HL-60 (cell line): ENCODE data around the gene FBXL17.

Experiments
- DNase-seq, 2 experiments: peaks; one replicate each; pipeline ENCODE4 v3.0.0-alpha.2; 2010 to 2020; ENCODE audit warnings: low read depth in 1 of 2, low spot score in 1 of 2
- H3K27ac ChIP-seq: fragments of 250-450 bp; sonication (Bioruptor Pico); replicated peaks from 2 replicates; pipeline ENCODE4 v1.5.1; 2020; ENCODE audit warnings: mild to moderate bottlenecking, moderate library complexity
- H3K27me3 ChIP-seq: fragments of 250-450 bp; sonication (Bioruptor Pico); 2 replicates; pipeline ENCODE4 v1.5.1; 2021; ENCODE audit warnings: mild to moderate bottlenecking, moderate library complexity; ENCODE audit not compliant: insufficient read depth, poor library complexity, severe bottlenecking
- H3K4me3 ChIP-seq: replicated peaks from 2 replicates; pipeline ENCODE4 v1.5.1; 2011; ENCODE audit warnings: mild to moderate bottlenecking, control low read depth, low read length; ENCODE audit not compliant: insufficient read depth
- GABPA ChIP-seq: IDR thresholded peaks from 2 replicates; pipeline ENCODE4 v1.6.1; 2012; ENCODE audit warnings: low read depth
- POLR2AphosphoS5 ChIP-seq: IDR thresholded peaks from 2 replicates; pipeline ENCODE4 v1.6.1; 2012; ENCODE audit warnings: low read depth
- SPI1 ChIP-seq: IDR thresholded peaks from 2 replicates; pipeline ENCODE4 v1.6.1; 2012; ENCODE audit warnings: low read depth, mild to moderate bottlenecking, borderline replicate concordance
- TF ChIP-seq, protein P1 (sequence below): IDR thresholded peaks from 2 replicates; pipeline ENCODE4 v1.6.1; 2012; ENCODE audit warnings: low read depth; ENCODE audit not compliant: insufficient replicate concordance
- TF ChIP-seq, protein P2 (sequence below): IDR thresholded peaks from one replicate; pipeline ENCODE4 v1.5.1; 2011; ENCODE audit warnings: low read length, control low read depth, inconsistent platforms; ENCODE audit not compliant: insufficient read depth

Gene FBXL17

DNA sequence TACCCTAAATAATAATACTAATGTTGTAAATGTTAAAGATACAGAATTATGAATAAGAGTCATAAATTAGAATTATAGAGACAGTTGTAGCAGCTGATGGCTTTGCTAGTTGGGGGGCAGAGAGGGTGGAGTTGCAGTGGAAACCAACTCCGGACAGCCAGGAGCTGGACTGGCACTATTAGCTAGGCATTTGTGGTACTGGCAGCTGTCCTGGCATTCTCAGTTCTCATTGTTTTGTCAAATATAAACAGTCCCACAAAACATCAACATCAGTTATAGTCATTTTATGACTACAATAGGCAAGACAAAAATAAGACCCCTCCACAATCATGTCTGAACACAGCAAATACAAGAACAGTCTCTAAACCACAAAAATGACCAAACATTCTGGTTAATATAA is 2.8 kb upstream of the FBXL17 start:
- H3K27me3 ChIP-seq: no peaks in the 10 kb centered on the region
- TF ChIP-seq SPI1 (no peak), GABPA (no peak), POLR2AphosphoS5 (no peak)
- TF ChIP-seq, protein P1, sequence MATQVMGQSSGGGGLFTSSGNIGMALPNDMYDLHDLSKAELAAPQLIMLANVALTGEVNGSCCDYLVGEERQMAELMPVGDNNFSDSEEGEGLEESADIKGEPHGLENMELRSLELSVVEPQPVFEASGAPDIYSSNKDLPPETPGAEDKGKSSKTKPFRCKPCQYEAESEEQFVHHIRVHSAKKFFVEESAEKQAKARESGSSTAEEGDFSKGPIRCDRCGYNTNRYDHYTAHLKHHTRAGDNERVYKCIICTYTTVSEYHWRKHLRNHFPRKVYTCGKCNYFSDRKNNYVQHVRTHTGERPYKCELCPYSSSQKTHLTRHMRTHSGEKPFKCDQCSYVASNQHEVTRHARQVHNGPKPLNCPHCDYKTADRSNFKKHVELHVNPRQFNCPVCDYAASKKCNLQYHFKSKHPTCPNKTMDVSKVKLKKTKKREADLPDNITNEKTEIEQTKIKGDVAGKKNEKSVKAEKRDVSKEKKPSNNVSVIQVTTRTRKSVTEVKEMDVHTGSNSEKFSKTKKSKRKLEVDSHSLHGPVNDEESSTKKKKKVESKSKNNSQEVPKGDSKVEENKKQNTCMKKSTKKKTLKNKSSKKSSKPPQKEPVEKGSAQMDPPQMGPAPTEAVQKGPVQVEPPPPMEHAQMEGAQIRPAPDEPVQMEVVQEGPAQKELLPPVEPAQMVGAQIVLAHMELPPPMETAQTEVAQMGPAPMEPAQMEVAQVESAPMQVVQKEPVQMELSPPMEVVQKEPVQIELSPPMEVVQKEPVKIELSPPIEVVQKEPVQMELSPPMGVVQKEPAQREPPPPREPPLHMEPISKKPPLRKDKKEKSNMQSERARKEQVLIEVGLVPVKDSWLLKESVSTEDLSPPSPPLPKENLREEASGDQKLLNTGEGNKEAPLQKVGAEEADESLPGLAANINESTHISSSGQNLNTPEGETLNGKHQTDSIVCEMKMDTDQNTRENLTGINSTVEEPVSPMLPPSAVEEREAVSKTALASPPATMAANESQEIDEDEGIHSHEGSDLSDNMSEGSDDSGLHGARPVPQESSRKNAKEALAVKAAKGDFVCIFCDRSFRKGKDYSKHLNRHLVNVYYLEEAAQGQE: no peak
- TF ChIP-seq, protein P2, sequence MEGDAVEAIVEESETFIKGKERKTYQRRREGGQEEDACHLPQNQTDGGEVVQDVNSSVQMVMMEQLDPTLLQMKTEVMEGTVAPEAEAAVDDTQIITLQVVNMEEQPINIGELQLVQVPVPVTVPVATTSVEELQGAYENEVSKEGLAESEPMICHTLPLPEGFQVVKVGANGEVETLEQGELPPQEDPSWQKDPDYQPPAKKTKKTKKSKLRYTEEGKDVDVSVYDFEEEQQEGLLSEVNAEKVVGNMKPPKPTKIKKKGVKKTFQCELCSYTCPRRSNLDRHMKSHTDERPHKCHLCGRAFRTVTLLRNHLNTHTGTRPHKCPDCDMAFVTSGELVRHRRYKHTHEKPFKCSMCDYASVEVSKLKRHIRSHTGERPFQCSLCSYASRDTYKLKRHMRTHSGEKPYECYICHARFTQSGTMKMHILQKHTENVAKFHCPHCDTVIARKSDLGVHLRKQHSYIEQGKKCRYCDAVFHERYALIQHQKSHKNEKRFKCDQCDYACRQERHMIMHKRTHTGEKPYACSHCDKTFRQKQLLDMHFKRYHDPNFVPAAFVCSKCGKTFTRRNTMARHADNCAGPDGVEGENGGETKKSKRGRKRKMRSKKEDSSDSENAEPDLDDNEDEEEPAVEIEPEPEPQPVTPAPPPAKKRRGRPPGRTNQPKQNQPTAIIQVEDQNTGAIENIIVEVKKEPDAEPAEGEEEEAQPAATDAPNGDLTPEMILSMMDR: no peak
- no peak overlapping the region for H3K27ac ChIP-seq
- H3K4me3 ChIP-seq: no peak overlapping the region
- DNase-seq: no peak

DNA sequence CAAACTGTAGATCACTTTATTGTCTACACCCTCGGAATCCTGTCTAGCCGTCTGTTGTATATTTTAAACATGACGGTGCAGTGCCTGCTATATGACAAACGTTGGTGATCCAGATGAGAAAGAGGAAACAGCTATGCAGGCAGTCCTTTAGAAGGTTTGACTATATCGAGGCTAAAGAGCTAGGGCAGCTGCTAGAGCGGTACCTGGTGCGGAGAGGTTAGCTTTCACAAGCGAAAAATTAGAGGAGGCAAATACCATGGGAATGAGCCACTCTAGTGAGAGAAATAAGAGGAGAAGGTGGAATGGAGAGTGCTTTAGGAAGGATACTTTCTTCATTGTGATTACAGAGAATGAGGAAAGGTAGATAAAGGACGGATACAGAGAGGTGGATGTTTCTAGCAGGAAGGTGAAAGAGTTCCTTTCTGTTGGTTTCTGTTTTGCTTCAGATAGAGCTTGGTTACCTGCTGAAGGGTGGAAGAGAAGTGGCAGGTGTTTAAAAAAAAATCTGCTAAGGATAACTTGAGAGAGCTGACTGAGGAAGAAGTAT is 959 bp upstream of the FBXL17 start:
- no peaks in the 10 kb centered on the region for H3K27me3 ChIP-seq
- peak in 1 of 2 experiments; percentile 17 for DNase-seq
- H3K4me3 ChIP-seq: peak overlapping the region; percentile 69
- TF ChIP-seq, protein P2: no peak
- TF ChIP-seq GABPA (no peak), POLR2AphosphoS5 (no peak), SPI1 (no peak)
- TF ChIP-seq, protein P1: no peak
- peak overlapping the region; percentile 95 for H3K27ac ChIP-seq

DNA sequence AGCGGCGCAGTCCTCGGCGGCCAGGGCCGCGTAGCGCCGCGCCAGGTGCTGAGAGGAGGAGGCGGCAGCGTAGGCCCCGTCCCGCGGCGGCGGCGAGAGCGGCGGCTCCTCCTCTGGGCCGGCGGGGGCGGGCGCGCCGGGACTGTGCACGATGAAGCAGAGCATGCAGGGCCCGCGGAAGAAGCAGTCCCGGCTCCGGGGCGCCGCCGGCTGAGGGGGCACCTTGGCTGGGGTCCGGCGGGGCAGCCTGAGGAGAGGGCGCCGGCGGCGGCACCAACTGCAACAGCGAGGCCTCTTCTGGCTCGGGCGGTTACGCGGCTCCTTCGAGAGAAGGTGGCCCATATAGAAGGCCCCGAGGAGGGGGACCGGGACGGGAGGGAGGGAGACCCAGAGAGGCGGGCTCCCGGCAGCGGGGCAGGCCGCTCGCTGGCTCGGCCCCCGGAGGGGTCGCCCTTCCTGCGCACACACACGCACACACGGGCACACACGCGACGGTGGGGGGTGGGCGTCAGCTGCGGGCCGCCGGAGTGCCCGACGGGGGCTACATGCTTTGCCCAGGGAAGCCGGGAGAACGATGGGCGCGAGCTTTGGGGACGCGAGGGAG is 446 bp downstream of the FBXL17 start:
- peak overlapping the region; percentile 95 for H3K27ac ChIP-seq
- peak overlapping the region; percentile 69 for H3K4me3 ChIP-seq
- H3K27me3 ChIP-seq: no peaks in the 10 kb centered on the region
- TF ChIP-seq, protein P1: no peak
- TF ChIP-seq GABPA (no peak), POLR2AphosphoS5 (no peak), SPI1 (no peak)
- TF ChIP-seq, protein P2: no peak
- peak in 1 of 2 experiments; percentile 46 for DNase-seq
